HG02678 (cell line): Measurements from ENCODE around the gene USE1.
A peak's percentile ranks its signal among the peaks of the same experiment; 100 is the strongest.

Experiments
- ATAC-seq: cut with Tn5 transposase; IDR thresholded peaks from one replicate; pipeline ENCODE4 v1.9.1; 2021; ENCODE audit warnings: mild to moderate bottlenecking, moderate library complexity; ENCODE audit not compliant: unreplicated experiment

The USE1 gene

GRCh38 chr19:17205237-17206140 is 9.7 kb upstream of the USE1 start:
- no peak for ATAC-seq

GRCh38 chr19:17206736-17207581 is 8.2 kb upstream of the USE1 start:
- ATAC-seq, result no peak

DNA sequence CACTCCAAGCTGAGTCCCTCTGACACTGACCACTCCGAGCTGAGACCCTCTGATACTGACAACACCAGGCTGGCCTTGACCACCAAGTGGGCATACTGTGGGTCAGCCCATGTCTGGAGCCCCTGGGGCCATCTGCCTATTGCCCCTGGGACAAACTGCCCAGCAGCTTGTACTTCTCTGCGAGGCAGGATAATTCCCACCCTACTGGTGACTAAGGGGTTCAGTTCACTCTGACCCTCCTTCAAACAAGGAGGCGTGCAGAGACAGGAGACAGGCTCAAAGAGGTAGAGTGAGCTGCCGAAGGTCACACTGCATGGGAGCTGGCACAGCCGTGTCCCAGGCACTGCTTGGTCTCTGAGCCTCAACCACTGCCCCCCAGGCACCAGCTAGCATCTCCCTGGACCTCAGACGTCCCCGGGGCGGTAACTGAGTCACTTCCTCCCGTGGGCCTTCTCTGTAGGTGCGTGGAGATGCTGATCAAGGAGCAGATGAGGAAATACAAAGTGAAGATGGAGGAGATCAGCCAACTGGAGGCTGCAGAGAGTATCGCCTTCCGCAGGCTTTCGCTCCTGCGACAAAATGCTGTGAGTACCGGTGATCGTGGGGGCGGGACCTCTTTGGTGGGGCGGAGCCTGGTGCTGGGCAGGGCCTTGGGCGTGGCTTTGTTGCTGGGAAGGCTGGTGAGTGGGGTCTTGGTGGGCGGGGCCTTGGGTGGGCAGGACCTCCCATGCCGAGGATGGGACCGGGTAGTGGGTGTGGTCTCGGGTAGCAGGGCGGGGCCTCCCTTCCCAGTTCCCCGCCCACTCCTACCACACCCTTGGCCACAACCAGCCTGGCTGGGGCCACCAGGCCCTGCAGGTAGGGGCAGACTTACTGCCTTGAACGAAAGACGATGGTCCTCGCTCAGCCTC is 5.8 kb upstream of the USE1 start:
- ATAC-seq, result no peak

DNA sequence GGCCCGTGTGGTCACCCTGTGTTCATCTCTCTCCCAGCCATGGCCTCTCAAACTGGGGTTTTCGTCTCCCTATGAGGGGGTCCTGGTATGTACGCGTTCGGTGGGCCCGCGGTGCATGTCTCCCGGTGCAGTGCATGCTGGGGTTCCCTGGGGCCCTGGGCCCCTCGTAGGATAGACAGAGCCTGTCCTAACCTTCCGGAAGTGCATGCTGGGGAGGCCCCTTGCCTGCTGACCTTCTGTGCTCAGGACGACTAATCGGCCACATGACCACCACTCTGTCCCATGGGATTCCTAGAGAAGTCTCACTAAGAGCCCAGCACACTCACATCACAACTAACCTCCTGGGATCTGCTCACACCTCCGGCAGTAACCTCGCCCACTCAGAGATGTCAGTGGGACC is 4.9 kb upstream of the USE1 start:
- ATAC-seq, result no peak

DNA sequence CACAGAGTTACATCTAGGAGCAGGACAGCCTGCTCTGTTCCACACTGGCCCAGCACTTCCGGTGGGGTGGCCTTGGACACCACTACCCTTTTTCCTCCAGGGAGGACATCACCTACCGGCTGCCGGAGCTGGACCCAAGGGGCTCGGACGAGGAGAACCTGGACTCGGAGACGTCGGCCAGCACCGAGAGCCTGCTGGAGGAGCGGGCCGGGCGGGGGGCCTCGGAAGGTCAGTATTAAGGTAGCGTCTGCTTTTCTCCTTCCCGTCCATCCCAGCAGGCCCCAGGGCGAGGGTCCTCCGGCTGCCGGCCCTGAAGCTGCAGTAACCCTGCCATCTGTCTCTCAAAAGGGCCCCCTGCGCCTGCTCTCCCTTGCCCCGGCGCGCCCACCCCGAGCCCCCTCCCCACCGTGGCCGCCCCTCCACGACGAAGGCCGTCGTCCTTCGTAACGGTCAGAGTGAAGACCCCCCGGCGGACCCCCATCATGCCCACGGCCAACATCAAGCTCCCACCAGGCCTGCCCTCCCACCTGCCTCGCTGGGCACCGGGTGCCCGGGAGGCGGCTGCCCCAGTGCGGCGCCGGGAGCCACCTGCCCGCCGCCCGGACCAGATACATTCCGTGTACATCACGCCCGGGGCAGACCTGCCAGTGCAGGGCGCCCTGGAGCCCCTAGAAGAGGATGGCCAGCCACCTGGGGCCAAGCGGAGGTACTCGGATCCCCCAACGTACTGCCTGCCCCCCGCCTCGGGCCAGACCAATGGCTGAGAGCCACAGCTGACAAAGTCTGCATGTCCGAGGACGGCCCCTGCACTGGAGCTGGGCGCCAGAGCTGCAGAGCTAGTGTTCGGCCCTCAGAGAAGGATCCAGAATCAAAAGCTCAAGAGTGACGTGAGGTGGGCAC is 3.4 kb upstream of the USE1 start:
- no peak for ATAC-seq

DNA sequence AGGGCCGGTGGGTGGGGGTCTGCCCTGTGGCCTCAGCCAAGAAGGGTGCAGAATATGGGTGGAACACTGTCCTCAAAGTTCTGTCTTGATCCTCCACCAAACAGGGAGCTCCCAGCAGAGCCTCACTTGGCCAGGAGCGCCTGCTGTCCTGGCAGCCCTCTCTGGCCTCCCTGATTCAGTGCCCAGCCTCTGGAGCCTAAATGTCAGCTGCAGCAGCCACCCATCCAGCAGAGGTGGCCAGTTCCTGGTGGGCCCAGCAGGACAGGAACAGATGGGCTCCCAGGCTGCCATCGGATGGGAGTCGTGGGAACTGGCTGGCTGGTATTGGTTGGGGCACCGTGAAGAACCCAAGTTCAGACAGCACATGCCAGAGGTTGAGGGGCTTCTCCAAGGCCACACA is 1.8 kb upstream of the USE1 start:
- no peak for ATAC-seq

- ATAC-seq, result no peak
Observed at GRCh38 chr19:17214508-17215126, 540 bp upstream of the USE1 start.

DNA sequence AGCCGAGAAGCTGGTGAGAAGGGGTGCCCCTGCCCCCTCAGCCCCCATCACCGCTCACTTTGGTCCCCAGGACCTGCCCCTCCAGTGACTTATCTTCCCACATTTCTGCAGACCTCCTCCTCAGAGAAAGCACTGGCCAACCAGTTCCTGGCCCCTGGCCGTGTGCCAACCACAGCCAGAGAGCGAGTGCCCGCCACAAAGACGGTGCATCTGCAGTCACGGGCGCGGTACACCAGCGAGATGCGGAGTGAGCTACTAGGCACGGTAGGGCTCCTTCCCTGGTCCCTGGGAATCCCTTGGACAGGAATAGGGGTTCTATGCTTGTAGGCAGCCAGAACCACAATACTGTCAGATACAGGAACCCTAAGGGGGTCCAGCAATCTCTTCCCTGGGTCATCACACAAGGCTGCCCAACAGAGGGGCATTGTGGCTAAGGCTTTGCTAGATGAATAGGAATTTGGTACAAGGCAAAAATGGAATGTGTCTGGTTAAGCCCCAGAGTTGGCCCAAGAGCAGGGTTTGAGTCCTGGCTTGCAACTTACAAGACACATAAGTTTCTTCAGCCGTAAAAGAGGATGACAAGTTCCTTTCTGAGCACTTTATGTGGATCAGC is 1.0 kb downstream of the USE1 start:
- no peak for ATAC-seq

GRCh38 chr19:17219286-17219685 is 4.1 kb downstream of the USE1 start:
- ATAC-seq, result no peak

GRCh38 chr19:17220207-17220758 is 5.1 kb downstream of the USE1 start:
- no peak for ATAC-seq

DNA sequence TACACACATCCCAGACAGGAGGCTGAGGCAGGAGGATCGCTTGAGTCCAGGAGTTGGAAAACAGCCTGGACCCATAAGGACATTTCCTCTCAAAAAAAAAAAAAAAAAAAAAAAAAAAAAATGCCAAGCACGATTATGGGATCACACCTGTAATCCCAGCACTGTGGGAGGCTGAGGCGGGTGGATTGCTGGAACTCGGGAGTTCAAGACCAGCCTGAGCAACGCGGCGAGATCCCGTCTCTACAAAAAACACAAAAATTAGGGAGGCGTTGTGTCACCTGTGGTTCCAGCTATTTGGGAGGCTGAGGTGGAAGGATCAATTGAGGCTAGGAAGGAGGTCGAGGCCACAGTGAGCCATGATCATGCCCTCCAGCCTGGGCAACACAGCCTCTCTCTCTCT is 9.9 kb downstream of the USE1 start:
- no peak for ATAC-seq

GRCh38 chr19:17226002-17226933 is 11.1 kb downstream of the USE1 start, which contains the start of gene OCEL1:
OCEL1 (plus strand) TSS chr19:17226226; CDS start chr19:17226248, 22 bp downstream.
- peak; percentile 93 for ATAC-seq

GRCh38 chr19:17227798-17228367 is 12.7 kb downstream of the USE1 start:
- no peak for ATAC-seq

- no peak for ATAC-seq
Observed at GRCh38 chr19:17229890-17230289, 14.7 kb downstream of the USE1 start.

GRCh38 chr19:17232258-17232657 is 17.1 kb downstream of the USE1 start:
- ATAC-seq, result no peak

GRCh38 chr19:17234911-17235299 is 19.7 kb downstream of the USE1 start:
- ATAC-seq, result no peak

DNA sequence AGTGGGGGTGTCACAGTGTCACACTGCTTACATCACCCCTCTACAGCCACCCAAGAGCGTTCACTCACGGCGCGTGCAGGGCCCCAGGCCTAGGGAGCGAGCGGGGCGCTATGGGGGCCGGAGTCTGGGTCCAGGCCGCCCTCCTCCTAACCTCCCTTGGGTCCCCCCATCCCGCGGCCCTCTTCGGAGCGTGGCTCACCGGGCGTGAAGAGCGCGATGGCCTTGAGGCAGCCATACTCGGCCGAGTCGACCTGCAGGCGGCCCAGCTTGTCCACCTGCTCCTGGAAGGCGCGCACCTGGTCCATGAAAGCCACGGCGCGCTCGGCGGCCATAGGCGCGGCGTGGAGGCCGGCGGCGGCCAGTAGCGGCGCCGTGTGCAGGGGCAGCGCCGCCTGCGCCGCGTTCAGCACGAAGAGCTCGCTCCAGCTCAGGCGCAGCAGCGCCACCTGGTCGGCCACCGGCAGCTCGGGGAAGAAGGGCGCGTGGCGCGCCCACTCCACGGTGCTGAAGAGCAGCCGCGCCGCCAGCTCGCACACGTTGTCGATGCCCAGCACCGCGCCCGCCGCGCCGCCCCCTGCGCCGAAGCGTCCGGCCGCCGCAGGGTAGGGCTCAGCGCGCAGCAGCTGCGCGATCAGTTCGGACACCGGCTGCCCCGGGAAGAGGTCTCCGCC is 20.3 kb downstream of the USE1 start:
- peak; percentile 74 for ATAC-seq
